Frontal cortex (tissue), 4 donors: ENCODE results near the gene EIF4EBP2. TPM values are rescaled to one million over a fixed set of nuclear protein-coding genes. Genes with fewer than 3 reads are reported as not detected.

ENCODE experiments used
- DNase-seq, 2 donors: peaks; one replicate each; pipeline ENCODE4 v3.0.0; 2012; ENCODE audit warnings: low spot score in 2 of 2
- FAIRE-seq: peaks from 2 replicates; lab custom pipeline; 2012; peaks lifted over from hg19 to GRCh38; lab: Jason Lieb, UNC
- total RNA-seq: library from RNA; depleted of rRNA; stranded (reverse); fragments of >200 nt; gene quantifications from one replicate; pipeline ENCODE4 v1.2.3, GENCODE V29; 2014
- donor health status: control.
- donor health status: control.
- donor health status: control.

The EIF4EBP2 gene
- total RNA-seq, 1 donor from 2014 or later, result 47.3 TPM

GRCh38 chr10:70376436-70377378 is 27.2 kb upstream of the EIF4EBP2 start:
- FAIRE-seq, result no peak
- DNase-seq, result no peak

- DNase-seq, result no peak
- no peak for FAIRE-seq
These were observed 25.8 kb upstream of the EIF4EBP2 start for GRCh38 chr10:70378122-70378521.

GRCh38 chr10:70379581-70380176 is 24.3 kb upstream of the EIF4EBP2 start:
- no peak for FAIRE-seq

GRCh38 chr10:70380350-70381135 is 23.4 kb upstream of the EIF4EBP2 start:
- DNase-seq, result no peak
- no peak for FAIRE-seq

More at GRCh38 chr10:70379581-70380176, 24.3 kb upstream of the EIF4EBP2 start:
- no peak for DNase-seq

GRCh38 chr10:70381471-70382421 is 22.2 kb upstream of the EIF4EBP2 start:
- no peak for FAIRE-seq

GRCh38 chr10:70391654-70392053 is 12.3 kb upstream of the EIF4EBP2 start:
- no peak for DNase-seq
- no peak for FAIRE-seq

More at GRCh38 chr10:70381471-70382421, 22.2 kb upstream of the EIF4EBP2 start:
- DNase-seq, result peak; percentile 54 to 60

GRCh38 chr10:70396140-70396539 is 7.8 kb upstream of the EIF4EBP2 start:
- FAIRE-seq, result no peak
- DNase-seq, result no peak

- FAIRE-seq (no peak), DNase-seq (no peak)
These were observed 4.8 kb upstream of the EIF4EBP2 start for GRCh38 chr10:70399177-70399576.

GRCh38 chr10:70403483-70404035 is 386 bp upstream of the EIF4EBP2 start:
- DNase-seq (no peak), FAIRE-seq (no peak)

- DNase-seq (peak in 1 of 2 donors; percentile 38), FAIRE-seq (no peak)
These were observed 767 bp downstream of the EIF4EBP2 start for GRCh38 chr10:70404787-70405036.

- no peak for FAIRE-seq
- DNase-seq, result peak; percentile 54 to 66
These were observed 1.3 kb downstream of the EIF4EBP2 start for GRCh38 chr10:70405037-70405824.

- DNase-seq (no peak), FAIRE-seq (no peak)
These were observed 5.8 kb downstream of the EIF4EBP2 start for GRCh38 chr10:70409772-70410171.

- FAIRE-seq, result no peak
- DNase-seq, result no peak
These were observed 6.7 kb downstream of the EIF4EBP2 start for GRCh38 chr10:70410608-70411007.

GRCh38 chr10:70412356-70412755 is 8.4 kb downstream of the EIF4EBP2 start:
- no peak for DNase-seq
- no peak for FAIRE-seq

GRCh38 chr10:70417568-70417967 is 13.6 kb downstream of the EIF4EBP2 start:
- no peak for DNase-seq
- no peak for FAIRE-seq

GRCh38 chr10:70418229-70418628 is 14.3 kb downstream of the EIF4EBP2 start:
- FAIRE-seq (no peak), DNase-seq (no peak)

GRCh38 chr10:70418713-70419112 is 14.8 kb downstream of the EIF4EBP2 start:
- FAIRE-seq, result no peak
- no peak for DNase-seq

- FAIRE-seq (no peak), DNase-seq (no peak)
These were observed 20.4 kb downstream of the EIF4EBP2 start for GRCh38 chr10:70424320-70424719.
